ENCODE results near the gene FLRT2.

Gene FLRT2

DNA sequence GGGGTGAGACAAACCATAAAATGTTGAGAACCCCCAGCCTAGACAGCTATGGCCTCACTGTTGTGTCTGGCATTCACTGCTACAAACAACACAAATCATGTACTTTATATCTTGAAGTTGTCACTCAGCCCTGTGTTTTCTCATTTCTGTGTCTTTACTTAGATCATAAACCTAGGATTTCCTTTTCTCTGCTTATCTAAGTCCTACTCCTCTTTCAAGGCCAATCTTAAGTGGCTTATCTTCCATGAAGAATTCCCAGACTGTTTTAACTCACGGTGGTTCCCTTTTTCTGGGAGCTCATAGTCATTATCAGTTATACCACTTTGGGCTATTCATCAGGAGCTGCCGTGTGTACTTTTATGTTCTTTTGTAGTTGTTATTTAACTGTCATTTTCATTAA is 42.1 kb downstream of the FLRT2 start:
- no peak overlapping the region for H3K4me3 ChIP-seq (ENCODE audit: low read depth in 1 of 2, low read length in 2 of 2)
- H3K27ac ChIP-seq (ENCODE audit: low read depth, low read length), result no peak overlapping the region
- H3K4me1 ChIP-seq (ENCODE audit: insufficient read depth, low read length), result no peaks in the 10 kb centered on the region
- no peaks in the 10 kb centered on the region for H3K27me3 ChIP-seq (ENCODE audit: control insufficient read depth in 1 of 2, insufficient read depth in 2 of 2, low read length in 2 of 2)
- no peaks in the 10 kb centered on the region for H3K9me3 ChIP-seq (ENCODE audit: low read length)
- no peaks in the 10 kb centered on the region for H3K36me3 ChIP-seq (ENCODE audit: insufficient read depth, low read length)
- H3K9ac ChIP-seq (ENCODE audit: low read length), result no peak overlapping the region

- Histone ChIP-seq H3K9me3 (ENCODE audit: low read length) (no peaks in the 10 kb centered on the region), H3K27ac (ENCODE audit: low read depth, low read length) (no peak overlapping the region), H3K36me3 (ENCODE audit: insufficient read depth, low read length) (no peaks in the 10 kb centered on the region), H3K4me3 (ENCODE audit: low read depth in 1 of 2, low read length in 2 of 2) (no peak overlapping the region), H3K4me1 (ENCODE audit: insufficient read depth, low read length) (no peaks in the 10 kb centered on the region), H3K9ac (ENCODE audit: low read length) (no peak overlapping the region), H3K27me3 (ENCODE audit: control insufficient read depth in 1 of 2, insufficient read depth in 2 of 2, low read length in 2 of 2) (no peaks in the 10 kb centered on the region)
Measured at GRCh38 chr14:85572845-85573244, 42.9 kb downstream of the FLRT2 start.

GRCh38 chr14:85573406-85573805 is 43.5 kb downstream of the FLRT2 start:
- no peak overlapping the region for H3K4me3 ChIP-seq (ENCODE audit: low read depth in 1 of 2, low read length in 2 of 2)
- H3K27ac ChIP-seq (ENCODE audit: low read depth, low read length), result no peak overlapping the region
- H3K4me1 ChIP-seq (ENCODE audit: insufficient read depth, low read length), result no peaks in the 10 kb centered on the region
- no peaks in the 10 kb centered on the region for H3K9me3 ChIP-seq (ENCODE audit: low read length)
- no peaks in the 10 kb centered on the region for H3K27me3 ChIP-seq (ENCODE audit: control insufficient read depth in 1 of 2, insufficient read depth in 2 of 2, low read length in 2 of 2)
- H3K9ac ChIP-seq (ENCODE audit: low read length), result no peak overlapping the region
- H3K36me3 ChIP-seq (ENCODE audit: insufficient read depth, low read length), result no peaks in the 10 kb centered on the region

DNA sequence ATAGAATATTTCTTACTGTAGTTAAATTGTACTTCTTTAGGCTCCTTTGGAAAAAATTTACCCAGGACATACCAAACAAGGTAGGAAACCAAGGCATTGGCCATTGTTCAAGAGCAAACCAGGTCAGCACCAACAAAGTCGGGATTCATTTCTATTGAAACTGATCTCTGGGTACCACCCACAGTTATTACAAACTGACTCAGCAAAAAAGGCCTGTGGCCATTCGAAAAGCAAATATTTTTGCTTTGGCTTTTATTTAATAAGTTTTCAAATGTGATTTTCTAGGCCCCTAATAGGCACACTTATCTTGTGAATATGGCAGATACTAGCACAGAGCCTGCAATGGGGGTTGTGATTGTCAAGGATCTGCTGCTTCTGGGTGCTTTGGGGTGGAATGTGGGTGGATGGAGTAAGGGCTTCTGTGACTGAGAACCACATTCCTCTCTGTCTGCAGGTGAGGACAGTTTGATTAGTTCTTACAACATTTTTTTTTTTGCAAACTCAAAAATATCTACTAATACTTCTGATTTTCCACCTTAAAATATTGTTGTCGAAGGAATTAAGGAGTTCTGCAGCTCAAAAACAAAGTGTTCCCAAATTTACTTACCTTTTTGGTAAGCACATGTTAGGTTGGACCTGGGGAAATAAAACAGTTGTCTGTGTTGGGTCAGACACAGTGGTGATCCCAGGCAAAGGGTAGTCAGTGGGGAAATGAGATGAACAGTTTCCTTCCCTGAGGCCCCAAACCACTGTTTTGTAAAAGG is 45.1 kb downstream of the FLRT2 start:
- Histone ChIP-seq H3K4me3 (ENCODE audit: low read depth in 1 of 2, low read length in 2 of 2) (no peak overlapping the region), H3K9ac (ENCODE audit: low read length) (no peak overlapping the region), H3K4me1 (ENCODE audit: insufficient read depth, low read length) (no peaks in the 10 kb centered on the region), H3K27me3 (ENCODE audit: control insufficient read depth in 1 of 2, insufficient read depth in 2 of 2, low read length in 2 of 2) (no peaks in the 10 kb centered on the region), H3K9me3 (ENCODE audit: low read length) (no peaks in the 10 kb centered on the region), H3K36me3 (ENCODE audit: insufficient read depth, low read length) (no peaks in the 10 kb centered on the region), H3K27ac (ENCODE audit: low read depth, low read length) (no peak overlapping the region)

- Histone ChIP-seq H3K27me3 (ENCODE audit: control insufficient read depth in 1 of 2, insufficient read depth in 2 of 2, low read length in 2 of 2) (no peaks in the 10 kb centered on the region), H3K4me1 (ENCODE audit: insufficient read depth, low read length) (no peaks in the 10 kb centered on the region), H3K9me3 (ENCODE audit: low read length) (no peaks in the 10 kb centered on the region), H3K9ac (ENCODE audit: low read length) (no peak overlapping the region), H3K4me3 (ENCODE audit: low read depth in 1 of 2, low read length in 2 of 2) (no peak overlapping the region), H3K27ac (ENCODE audit: low read depth, low read length) (no peak overlapping the region), H3K36me3 (ENCODE audit: insufficient read depth, low read length) (no peaks in the 10 kb centered on the region)
Measured at GRCh38 chr14:85575617-85575898, 45.6 kb downstream of the FLRT2 start.

DNA sequence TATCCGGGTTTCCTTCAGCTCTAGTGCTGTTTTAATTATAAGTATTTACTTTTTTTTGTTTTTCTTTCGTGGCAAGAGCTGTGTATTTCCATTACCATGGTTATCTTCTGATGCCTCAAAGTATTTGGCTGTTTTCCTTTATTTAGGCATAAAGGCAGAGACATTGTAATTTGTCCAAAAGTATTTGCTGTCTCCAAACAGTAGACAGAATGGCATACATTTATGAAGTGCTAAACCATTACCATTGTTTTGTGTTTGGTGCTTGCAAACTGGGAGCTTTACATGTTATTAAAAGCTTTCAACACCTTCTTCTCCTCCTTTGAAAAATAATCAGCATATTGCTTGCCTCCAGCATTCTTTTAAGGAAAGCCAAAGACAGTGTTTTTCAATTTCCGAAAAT is 46.3 kb downstream of the FLRT2 start:
- Histone ChIP-seq H3K4me1 (ENCODE audit: insufficient read depth, low read length) (no peaks in the 10 kb centered on the region), H3K4me3 (ENCODE audit: low read depth in 1 of 2, low read length in 2 of 2) (no peak overlapping the region), H3K9me3 (ENCODE audit: low read length) (no peaks in the 10 kb centered on the region), H3K9ac (ENCODE audit: low read length) (no peak overlapping the region), H3K27ac (ENCODE audit: low read depth, low read length) (no peak overlapping the region), H3K36me3 (ENCODE audit: insufficient read depth, low read length) (no peaks in the 10 kb centered on the region), H3K27me3 (ENCODE audit: control insufficient read depth in 1 of 2, insufficient read depth in 2 of 2, low read length in 2 of 2) (no peaks in the 10 kb centered on the region)

DNA sequence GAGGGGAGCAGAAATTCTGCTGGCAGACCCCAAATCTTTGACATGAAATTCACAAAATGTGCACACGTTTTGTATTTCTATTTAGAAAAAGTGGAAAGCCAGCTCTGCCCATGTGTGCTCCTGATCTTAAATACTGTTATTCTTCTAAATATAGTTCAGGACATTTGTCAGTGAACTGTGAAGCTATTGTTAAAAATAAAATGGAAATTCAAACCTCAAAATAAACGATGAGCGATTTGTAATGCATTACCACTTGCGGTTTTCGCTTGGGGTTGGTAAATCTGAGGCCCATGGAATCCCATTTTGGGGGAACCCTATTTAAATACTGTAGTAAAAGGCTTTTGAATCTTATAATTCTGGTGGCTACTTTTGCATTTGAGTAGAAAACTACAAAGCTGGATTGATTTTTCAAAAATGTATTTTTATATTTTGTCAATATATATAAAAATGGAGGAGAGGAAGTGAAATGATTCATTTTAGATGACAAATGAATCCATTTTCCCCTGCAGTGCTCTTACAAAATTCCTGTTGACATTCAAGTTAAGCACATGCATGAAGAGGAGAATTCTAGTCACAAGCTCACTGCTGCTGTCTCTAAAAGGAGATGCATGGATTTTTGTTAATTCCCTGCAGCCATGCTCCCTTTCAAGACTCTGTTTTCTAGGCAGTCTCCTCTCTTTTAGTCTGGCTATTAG is 47.1 kb downstream of the FLRT2 start:
- H3K27me3 ChIP-seq (ENCODE audit: control insufficient read depth in 1 of 2, insufficient read depth in 2 of 2, low read length in 2 of 2), result no peaks in the 10 kb centered on the region
- no peaks in the 10 kb centered on the region for H3K9me3 ChIP-seq (ENCODE audit: low read length)
- no peak overlapping the region for H3K27ac ChIP-seq (ENCODE audit: low read depth, low read length)
- H3K36me3 ChIP-seq (ENCODE audit: insufficient read depth, low read length), result no peaks in the 10 kb centered on the region
- H3K4me3 ChIP-seq (ENCODE audit: low read depth in 1 of 2, low read length in 2 of 2), result no peak overlapping the region
- no peaks in the 10 kb centered on the region for H3K4me1 ChIP-seq (ENCODE audit: insufficient read depth, low read length)
- no peak overlapping the region for H3K9ac ChIP-seq (ENCODE audit: low read length)

- Histone ChIP-seq H3K36me3 (ENCODE audit: insufficient read depth, low read length) (no peaks in the 10 kb centered on the region), H3K9ac (ENCODE audit: low read length) (no peak overlapping the region), H3K4me1 (ENCODE audit: insufficient read depth, low read length) (no peaks in the 10 kb centered on the region), H3K9me3 (ENCODE audit: low read length) (no peaks in the 10 kb centered on the region), H3K4me3 (ENCODE audit: low read depth in 1 of 2, low read length in 2 of 2) (no peak overlapping the region), H3K27ac (ENCODE audit: low read depth, low read length) (no peak overlapping the region), H3K27me3 (ENCODE audit: control insufficient read depth in 1 of 2, insufficient read depth in 2 of 2, low read length in 2 of 2) (no peaks in the 10 kb centered on the region)
Measured at GRCh38 chr14:85577543-85578114, 47.7 kb downstream of the FLRT2 start.

DNA sequence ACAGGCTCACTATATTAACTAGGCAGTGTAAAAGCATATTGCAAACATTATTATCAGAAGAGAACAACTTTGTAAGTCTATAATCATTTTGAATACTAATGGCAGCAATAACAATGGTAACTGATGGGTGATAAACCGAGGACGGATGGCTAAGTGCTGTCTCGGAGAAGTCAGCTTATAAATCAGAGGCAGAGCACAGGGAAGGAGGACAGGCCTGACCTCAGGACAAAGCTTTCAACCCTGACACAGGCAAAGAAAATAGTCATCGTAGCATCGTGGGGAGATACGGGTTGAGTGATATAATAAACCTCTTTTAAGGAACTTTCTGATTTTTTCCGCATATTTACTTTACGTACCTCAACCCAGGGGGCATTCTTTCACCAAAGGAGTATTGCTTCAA is 48.4 kb downstream of the FLRT2 start:
- no peaks in the 10 kb centered on the region for H3K36me3 ChIP-seq (ENCODE audit: insufficient read depth, low read length)
- H3K9ac ChIP-seq (ENCODE audit: low read length), result no peak overlapping the region
- no peak overlapping the region for H3K4me3 ChIP-seq (ENCODE audit: low read depth in 1 of 2, low read length in 2 of 2)
- H3K27me3 ChIP-seq (ENCODE audit: control insufficient read depth in 1 of 2, insufficient read depth in 2 of 2, low read length in 2 of 2), result no peaks in the 10 kb centered on the region
- H3K9me3 ChIP-seq (ENCODE audit: low read length), result no peaks in the 10 kb centered on the region
- no peak overlapping the region for H3K27ac ChIP-seq (ENCODE audit: low read depth, low read length)
- no peaks in the 10 kb centered on the region for H3K4me1 ChIP-seq (ENCODE audit: insufficient read depth, low read length)

- no peaks in the 10 kb centered on the region for H3K9me3 ChIP-seq (ENCODE audit: low read length)
- no peaks in the 10 kb centered on the region for H3K4me1 ChIP-seq (ENCODE audit: insufficient read depth, low read length)
- H3K4me3 ChIP-seq (ENCODE audit: low read depth in 1 of 2, low read length in 2 of 2), result no peak overlapping the region
- no peak overlapping the region for H3K9ac ChIP-seq (ENCODE audit: low read length)
- H3K27ac ChIP-seq (ENCODE audit: low read depth, low read length), result no peak overlapping the region
- H3K27me3 ChIP-seq (ENCODE audit: control insufficient read depth in 1 of 2, insufficient read depth in 2 of 2, low read length in 2 of 2), result no peaks in the 10 kb centered on the region
- no peaks in the 10 kb centered on the region for H3K36me3 ChIP-seq (ENCODE audit: insufficient read depth, low read length)
Measured at GRCh38 chr14:85578930-85579329, 49.0 kb downstream of the FLRT2 start.

DNA sequence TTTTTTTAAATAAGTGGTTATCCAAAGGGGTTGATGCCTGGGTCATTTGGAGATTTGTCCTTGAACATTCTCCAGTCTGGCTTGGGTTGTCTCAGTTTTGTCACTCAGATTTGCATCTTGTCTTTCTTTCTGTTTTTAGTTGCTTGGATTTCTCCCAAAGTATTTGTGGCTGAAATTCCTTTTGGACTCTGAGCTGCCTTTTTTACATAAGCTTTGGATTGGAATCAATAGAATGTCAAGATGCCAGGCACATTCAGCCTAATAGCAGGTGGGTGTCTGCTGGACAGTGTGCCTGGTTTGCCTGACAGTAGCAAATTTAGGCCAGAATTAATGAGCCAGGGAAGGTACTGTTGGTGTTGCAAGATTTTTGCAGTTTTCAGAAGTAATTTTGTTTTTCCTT is 50.0 kb downstream of the FLRT2 start:
- Histone ChIP-seq H3K9me3 (ENCODE audit: low read length) (no peaks in the 10 kb centered on the region), H3K27me3 (ENCODE audit: control insufficient read depth in 1 of 2, insufficient read depth in 2 of 2, low read length in 2 of 2) (no peaks in the 10 kb centered on the region), H3K9ac (ENCODE audit: low read length) (no peak overlapping the region), H3K4me1 (ENCODE audit: insufficient read depth, low read length) (no peaks in the 10 kb centered on the region), H3K4me3 (ENCODE audit: low read depth in 1 of 2, low read length in 2 of 2) (no peak overlapping the region), H3K36me3 (ENCODE audit: insufficient read depth, low read length) (no peaks in the 10 kb centered on the region), H3K27ac (ENCODE audit: low read depth, low read length) (no peak overlapping the region)

All from muscle layer of colon (tissue), 2 donors.